Measurements from ENCODE around the gene NHEJ1.
A peak's percentile ranks its signal among the peaks of the same experiment; 100 is the strongest.

Gene NHEJ1

GRCh38 chr2:219059375-219059724 lies 101.3 kb downstream of the NHEJ1 start:
- H3K27ac ChIP-seq (ENCODE audit: low read depth, low read length): no peak overlapping the region

GRCh38 chr2:219058541-219059374 lies 101.9 kb downstream of the NHEJ1 start:
- Histone ChIP-seq H3K79me2 (ENCODE audit: control insufficient read depth, low read length) (no peaks in the 10 kb centered on the region), H3K27me3 (ENCODE audit: control insufficient read depth, low read length) (peaks cover 61% of the 10 kb centered on the region), H3K4me3 (ENCODE audit: low read length) (no peak overlapping the region), H3K9me2 (replicated peaks; ENCODE audit: control insufficient read depth, low read length) (no peaks in the 10 kb centered on the region), H3K9me3 (ENCODE audit: control insufficient read depth, insufficient read depth, low read length) (no peaks in the 10 kb centered on the region), H3F3A (ENCODE audit: control insufficient read depth, insufficient read depth) (no peaks in the 10 kb centered on the region), H3K27ac (ENCODE audit: low read depth, low read length) (no peak overlapping the region), H4K20me1 (ENCODE audit: control insufficient read depth, insufficient read depth, low read depth, low read length) (no peaks in the 10 kb centered on the region; the same call in 1 of the 2 replicates), H3K36me3 (ENCODE audit: control insufficient read depth, low read length) (no peaks in the 10 kb centered on the region), H3K4me1 (ENCODE audit: control insufficient read depth, low read length) (no peaks in the 10 kb centered on the region), H3K4me2 (ENCODE audit: low read length) (no peak overlapping the region)
- no peak for TF ChIP-seq EZH2phosphoT487 (IDR thresholded peaks at IDR 0.05; ENCODE audit: borderline replicate concordance, low read length)
- TF ChIP-seq, protein P1, sequence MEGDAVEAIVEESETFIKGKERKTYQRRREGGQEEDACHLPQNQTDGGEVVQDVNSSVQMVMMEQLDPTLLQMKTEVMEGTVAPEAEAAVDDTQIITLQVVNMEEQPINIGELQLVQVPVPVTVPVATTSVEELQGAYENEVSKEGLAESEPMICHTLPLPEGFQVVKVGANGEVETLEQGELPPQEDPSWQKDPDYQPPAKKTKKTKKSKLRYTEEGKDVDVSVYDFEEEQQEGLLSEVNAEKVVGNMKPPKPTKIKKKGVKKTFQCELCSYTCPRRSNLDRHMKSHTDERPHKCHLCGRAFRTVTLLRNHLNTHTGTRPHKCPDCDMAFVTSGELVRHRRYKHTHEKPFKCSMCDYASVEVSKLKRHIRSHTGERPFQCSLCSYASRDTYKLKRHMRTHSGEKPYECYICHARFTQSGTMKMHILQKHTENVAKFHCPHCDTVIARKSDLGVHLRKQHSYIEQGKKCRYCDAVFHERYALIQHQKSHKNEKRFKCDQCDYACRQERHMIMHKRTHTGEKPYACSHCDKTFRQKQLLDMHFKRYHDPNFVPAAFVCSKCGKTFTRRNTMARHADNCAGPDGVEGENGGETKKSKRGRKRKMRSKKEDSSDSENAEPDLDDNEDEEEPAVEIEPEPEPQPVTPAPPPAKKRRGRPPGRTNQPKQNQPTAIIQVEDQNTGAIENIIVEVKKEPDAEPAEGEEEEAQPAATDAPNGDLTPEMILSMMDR (IDR thresholded peaks at IDR 0.05; ENCODE audit: low read depth, low read length, poor library complexity, severe bottlenecking): no peak

More at GRCh38 chr2:219059375-219059724, 101.3 kb downstream of the NHEJ1 start:
- no peaks in the 10 kb centered on the region for H3K36me3 ChIP-seq (ENCODE audit: control insufficient read depth, low read length)
- H3K79me2 ChIP-seq (ENCODE audit: control insufficient read depth, low read length): no peaks in the 10 kb centered on the region
- H3K4me1 ChIP-seq (ENCODE audit: control insufficient read depth, low read length): no peaks in the 10 kb centered on the region
- no peak overlapping the region for H3K4me2 ChIP-seq (ENCODE audit: low read length)
- H3K9me3 ChIP-seq (ENCODE audit: control insufficient read depth, insufficient read depth, low read length): no peaks in the 10 kb centered on the region
- no peak overlapping the region for H3K4me3 ChIP-seq (ENCODE audit: low read length)
- TF ChIP-seq, protein P1 (IDR thresholded peaks at IDR 0.05; ENCODE audit: low read depth, low read length, poor library complexity, severe bottlenecking): no peak
- TF ChIP-seq EZH2phosphoT487 (IDR thresholded peaks at IDR 0.05; ENCODE audit: borderline replicate concordance, low read length): 0 out of 2 replicates have a peak, but pooled peaks have one; percentile 66
- H3K27me3 ChIP-seq (ENCODE audit: control insufficient read depth, low read length): peaks cover 61% of the 10 kb centered on the region
- H4K20me1 ChIP-seq (ENCODE audit: control insufficient read depth, insufficient read depth, low read depth, low read length): peaks cover 3% of the 10 kb centered on the region; the same call in 1 of the 2 replicates
- H3F3A ChIP-seq (ENCODE audit: control insufficient read depth, insufficient read depth): no peaks in the 10 kb centered on the region
- no peaks in the 10 kb centered on the region for H3K9me2 ChIP-seq (replicated peaks; ENCODE audit: control insufficient read depth, low read length)

DNA sequence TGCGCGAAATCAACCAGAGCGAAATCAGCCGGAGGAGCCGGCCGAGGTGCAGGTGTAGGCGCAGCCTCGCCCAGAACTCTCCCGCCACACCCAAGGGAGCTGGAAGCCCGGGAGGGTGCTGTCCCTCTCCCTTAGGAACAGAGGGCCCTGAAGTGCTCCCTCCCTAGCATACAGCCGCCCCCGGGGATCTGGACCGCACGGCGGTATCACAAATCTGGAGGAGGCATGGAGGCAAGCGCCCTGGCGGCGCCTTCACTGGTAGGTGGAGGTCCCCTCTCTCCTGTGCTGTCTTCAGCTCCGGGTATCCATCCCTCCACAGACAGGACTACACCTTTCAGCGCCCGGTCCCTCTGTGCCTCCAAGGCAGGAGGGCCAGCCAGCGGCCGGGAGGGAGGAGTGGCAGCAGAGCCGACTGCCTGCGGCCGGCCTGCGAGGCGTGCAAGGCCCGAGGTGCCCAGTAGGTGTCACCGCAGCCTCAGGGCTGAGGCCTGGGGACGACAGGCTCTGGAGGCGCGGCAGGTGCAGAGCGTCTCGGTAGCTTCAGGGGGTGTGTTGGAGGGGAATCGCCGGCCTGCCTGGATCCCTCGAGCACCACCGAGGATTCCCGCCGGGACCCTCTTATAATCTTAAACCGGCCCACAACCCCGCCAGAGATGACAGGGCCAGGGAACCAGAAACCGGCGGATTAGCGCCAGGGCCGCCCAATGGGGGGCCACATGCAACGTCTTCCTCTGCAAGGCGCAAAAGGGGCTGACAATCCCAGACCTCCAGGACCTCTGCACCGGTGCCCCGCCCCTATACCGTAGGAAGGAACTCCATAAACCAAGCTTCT lies 102.7 kb downstream of the NHEJ1 start:
- no peaks in the 10 kb centered on the region for H3K36me3 ChIP-seq (ENCODE audit: control insufficient read depth, low read length)
- H3K9me3 ChIP-seq (ENCODE audit: control insufficient read depth, insufficient read depth, low read length): no peaks in the 10 kb centered on the region
- no peaks in the 10 kb centered on the region for H3K9me2 ChIP-seq (replicated peaks; ENCODE audit: control insufficient read depth, low read length)
- no peaks in the 10 kb centered on the region for H3K79me2 ChIP-seq (ENCODE audit: control insufficient read depth, low read length)
- H3F3A ChIP-seq (ENCODE audit: control insufficient read depth, insufficient read depth): no peaks in the 10 kb centered on the region
- H3K27ac ChIP-seq (ENCODE audit: low read depth, low read length): no peak overlapping the region
- no peak overlapping the region for H3K4me2 ChIP-seq (ENCODE audit: low read length)
- H3K27me3 ChIP-seq (ENCODE audit: control insufficient read depth, low read length): peaks cover 58% of the 10 kb centered on the region
- H3K4me3 ChIP-seq (ENCODE audit: low read length): no peak overlapping the region
- TF ChIP-seq EZH2phosphoT487 (IDR thresholded peaks at IDR 0.05; ENCODE audit: borderline replicate concordance, low read length): no peak
- TF ChIP-seq, protein P1 (IDR thresholded peaks at IDR 0.05; ENCODE audit: low read depth, low read length, poor library complexity, severe bottlenecking): peak; percentile 86
- no peaks in the 10 kb centered on the region for H3K4me1 ChIP-seq (ENCODE audit: control insufficient read depth, low read length)
- no peaks in the 10 kb centered on the region; the same call in 1 of the 2 replicates for H4K20me1 ChIP-seq (ENCODE audit: control insufficient read depth, insufficient read depth, low read depth, low read length)

Data from DOHH2 (cell line).